Putamen (tissue), 1 donor: ENCODE results near the gene ZFHX3.

Experiments
- DNase-seq: peaks from one replicate; pipeline ENCODE4 v3.0.0-alpha.2; 2016; ENCODE audit warnings: low spot score

Gene ZFHX3

DNA sequence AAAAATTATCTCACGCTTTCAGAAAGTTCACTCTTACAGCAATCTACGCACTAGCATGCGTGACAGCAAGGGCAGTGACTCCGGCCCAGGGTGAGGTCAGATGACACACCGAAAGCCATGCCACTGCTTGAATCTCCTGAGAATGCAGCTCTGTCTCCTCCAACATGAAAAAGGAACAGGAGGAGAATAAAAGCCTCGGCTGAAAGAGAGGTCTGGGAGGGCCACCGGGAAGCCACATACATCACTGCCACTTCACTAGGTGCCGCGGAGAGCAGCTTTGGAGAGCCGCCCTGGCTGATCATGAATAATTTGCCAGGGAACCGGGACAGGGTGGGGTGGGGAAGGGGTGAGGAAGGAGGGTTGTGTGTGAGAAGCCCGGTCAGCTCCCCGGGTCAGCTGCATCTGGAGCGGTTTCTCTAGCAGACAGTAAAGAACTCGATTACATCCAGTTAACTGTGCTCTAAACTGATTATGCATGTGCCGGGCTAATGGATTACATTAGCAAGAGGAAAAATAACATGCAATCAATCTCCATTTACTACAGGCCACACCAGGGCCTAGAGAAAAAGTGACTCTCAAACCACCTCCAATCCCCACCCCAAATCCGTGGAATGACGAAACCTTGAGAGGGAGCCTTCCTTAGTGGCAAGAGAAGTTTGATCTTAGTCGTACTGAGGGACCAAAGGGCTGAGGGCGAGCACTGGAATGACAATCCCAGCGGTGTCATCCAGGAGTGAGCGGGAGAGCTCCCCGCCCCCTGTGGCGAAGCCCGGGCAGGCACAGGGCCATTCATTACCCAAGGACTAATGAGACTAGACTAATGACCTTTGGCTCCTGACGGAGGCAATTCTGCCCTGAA lies 100.3 kb downstream of the ZFHX3 start:
- DNase-seq, result no peak

DNA sequence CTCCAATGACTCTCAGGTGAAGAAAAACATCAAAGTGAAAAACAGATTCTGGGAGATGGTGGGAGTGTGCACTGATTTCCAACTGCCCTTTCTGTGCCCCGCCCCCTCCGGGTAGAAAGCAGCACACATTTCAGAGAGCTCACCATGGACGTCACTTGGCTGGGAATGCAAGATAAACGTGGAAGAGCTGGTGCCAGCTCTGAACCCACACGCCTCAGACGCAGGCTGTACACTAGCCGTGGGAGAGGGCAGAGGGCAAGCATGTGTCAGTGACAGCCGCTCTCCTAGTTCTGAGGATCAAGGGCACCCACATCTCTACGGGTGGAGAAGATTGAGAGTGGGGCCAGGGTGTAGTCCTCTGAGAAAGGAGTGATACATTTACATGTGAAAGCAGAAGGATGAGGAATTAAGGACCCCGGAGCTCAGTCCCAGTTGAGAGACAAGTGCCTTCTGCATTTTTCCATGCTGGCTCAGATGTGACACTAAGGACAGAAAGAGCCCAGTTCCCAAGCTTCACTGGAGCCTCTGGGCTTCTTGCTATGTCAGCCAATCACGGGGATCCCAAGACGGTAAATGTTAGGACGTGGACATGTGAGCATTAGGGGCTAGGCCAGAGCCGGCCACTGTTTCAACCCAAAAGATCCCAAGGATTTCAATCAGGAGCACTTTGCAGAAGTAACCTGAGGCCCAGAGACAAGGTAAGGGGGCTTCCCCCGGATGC lies 101.3 kb downstream of the ZFHX3 start:
- no peak for DNase-seq

DNA sequence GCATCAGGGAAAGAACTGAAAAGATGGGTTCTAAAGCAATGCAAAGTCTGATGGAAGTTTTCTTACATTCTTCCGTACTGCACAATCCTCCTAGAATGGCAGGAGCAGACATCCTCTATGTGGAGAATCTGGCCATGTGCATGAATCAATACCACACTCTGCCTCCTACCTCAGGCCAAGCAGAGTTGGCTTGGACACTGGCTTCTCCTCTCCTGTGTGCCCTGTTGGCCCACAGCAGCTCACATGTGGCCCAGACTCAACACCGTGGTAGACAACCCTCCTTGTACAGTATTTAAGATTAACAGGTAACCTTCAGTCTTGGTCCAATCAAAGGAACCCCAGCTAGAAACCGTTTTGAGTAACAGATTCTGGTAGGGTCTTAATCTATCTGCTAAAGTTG lies 101.9 kb downstream of the ZFHX3 start:
- DNase-seq, result no peak

DNA sequence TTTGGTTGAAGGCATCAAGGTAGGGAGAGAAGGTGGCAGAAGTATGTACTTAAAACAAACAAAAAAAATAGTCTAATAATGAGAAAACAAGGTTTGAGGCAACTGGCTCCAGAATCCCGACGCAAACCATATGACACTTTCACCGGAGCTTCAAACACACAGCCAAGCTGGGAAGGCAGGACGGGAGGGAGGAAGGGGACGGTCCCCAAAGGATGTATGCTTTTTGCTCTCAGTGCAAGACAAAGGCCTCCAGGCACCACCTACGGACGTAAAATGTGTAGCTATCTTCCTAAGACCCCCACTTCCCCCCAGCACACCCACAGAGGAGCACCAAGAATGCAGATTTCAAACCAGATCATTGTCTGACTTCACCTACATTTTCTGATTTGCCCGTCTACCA lies 102.3 kb downstream of the ZFHX3 start:
- DNase-seq, result no peak

DNA sequence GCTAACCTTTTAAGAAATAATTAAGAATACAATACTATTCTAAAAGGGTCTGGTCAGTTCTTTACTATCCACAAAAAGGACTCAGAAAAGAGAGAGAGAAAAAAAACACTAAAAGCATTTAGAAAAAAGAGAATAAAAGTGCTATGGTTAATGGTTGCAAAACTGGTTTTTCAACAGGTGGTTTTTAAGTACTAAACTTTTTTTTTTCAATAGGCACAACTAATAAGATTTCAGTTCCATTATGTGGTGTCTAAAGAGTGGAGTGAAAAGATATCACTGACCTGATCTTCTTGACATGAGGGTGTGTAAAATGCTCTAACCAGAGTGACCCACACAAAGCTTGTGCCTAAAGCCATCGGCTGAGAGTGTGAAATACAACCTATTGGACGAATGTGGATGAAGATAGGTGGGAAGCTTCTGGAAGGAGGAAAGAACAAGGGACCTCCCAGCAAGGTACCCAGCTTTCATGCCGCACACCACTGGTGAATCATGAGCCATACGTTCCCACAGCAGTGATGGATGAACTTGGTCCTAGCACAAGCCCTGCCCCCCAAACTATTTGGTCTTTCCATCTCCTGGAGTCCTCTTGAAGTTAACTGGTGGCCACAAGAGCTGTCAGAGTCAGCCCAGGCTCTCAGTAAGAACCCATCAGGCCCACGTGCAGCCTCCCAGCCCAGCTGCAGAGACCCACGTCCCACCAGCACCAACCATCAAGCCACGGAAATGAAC lies 103.0 kb downstream of the ZFHX3 start:
- DNase-seq, result no peak

DNA sequence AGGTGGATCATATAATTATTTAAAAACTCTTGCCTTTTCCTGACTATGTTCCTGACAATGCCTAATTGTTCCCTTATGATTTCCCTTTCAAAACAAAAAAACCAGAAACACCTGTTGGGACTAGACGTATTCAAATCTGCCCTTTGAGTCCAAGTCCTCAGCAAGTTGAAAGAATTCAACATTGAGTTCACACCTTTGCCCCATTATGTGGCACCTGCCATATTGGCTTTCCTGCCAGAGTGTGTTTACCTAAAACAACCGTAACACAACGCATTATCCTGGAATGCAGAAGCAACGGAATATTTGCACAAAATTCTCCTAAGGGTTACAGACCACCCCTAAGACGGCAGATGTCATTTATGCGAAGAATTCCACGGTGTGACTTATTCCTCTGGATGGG lies 105.9 kb downstream of the ZFHX3 start:
- DNase-seq, result no peak

DNA sequence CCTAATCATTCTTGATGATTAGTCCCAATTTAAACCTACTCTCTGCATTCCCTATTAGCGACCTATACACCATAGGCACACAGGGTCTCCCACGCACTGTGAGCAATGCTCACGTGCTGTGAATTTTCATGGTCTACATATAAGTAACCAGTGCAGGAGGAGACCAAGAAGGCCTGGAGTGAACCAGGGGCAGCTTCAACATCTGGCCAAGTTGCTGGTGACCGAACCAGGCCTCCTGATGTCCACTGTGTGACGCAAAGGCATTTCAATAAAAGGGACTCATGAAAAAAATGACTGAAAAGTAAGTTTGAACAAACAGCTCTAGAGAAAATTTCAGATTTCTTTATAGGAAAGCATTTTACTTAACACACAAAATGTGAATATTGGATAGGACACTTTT lies 107.0 kb downstream of the ZFHX3 start:
- no peak for DNase-seq

DNA sequence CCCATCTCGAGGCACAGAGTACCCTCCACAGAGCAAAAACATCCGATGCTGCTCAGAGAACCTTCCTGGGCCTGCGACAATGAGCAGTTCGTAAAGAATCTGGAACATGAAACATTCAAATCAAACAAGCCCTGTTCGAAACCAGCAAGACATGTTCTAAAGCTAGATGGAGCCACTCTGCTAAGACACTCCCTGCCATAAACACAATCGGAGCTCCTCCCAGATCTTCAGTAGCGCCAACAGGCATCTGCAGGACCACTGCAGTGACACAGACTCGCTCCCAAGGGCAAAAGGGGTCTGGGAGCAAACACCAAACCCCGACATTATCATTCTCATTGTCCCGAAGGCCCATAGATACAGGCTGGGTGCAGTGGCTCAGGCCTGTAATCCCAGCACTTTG lies 108.7 kb downstream of the ZFHX3 start:
- DNase-seq, result no peak

DNA sequence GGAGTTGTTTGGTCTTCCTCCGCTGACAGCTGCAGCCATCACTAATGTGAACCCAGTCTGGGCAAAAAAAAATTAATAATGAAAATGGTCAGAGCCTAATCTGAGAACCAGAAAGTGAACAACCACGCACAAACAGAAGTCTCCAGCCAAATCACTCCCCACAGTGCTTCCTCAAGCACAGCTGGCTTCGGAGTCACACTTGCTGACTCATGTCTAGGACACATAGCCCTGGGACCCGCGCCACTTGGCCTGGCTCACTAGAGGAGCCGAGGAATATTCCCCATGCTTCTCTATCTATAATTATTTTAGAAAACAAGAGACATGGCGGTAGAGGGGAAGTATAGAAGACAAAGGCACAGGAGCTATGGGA lies 109.1 kb downstream of the ZFHX3 start:
- no peak for DNase-seq

DNA sequence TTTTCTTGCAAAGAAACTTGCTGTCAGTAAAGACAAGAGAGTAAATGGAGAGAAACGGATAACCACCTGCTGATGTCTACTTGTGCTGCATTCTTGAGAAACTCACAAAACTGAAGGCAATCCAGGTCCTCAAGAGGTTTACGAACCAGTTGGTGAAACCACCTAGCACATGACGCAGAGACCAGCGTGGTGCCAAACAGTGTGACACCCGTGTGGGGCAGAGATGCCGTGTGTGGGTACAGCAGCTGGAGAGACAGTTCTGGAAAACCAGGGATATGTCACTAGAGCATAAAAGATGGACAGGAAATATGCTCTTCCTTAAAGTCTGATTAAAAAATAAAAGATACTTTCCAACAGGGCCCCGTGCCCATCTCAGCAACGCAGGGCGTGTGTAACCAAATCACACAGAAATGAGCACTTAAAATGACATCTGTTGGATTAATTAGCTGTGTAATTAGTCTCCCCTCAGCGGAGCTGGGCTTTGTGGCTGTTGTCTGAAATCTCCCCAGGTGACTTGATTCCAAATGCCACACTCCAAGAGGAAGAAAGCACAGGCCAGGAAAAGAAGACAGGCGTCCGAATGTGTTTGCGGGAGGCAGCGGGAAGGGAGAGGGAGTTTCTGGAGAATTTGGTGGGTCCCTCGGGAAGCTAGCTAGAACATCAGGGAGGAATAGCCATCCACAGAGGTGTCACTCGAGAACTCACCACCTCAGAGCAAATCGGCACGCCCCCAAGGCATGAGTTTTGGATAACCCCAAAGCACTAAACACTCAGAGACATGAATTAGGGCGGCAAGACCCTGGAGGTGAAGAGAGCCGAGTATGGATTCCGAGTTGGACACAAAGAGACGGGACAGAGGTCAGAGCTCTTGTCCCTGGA lies 109.8 kb downstream of the ZFHX3 start:
- no peak for DNase-seq

DNA sequence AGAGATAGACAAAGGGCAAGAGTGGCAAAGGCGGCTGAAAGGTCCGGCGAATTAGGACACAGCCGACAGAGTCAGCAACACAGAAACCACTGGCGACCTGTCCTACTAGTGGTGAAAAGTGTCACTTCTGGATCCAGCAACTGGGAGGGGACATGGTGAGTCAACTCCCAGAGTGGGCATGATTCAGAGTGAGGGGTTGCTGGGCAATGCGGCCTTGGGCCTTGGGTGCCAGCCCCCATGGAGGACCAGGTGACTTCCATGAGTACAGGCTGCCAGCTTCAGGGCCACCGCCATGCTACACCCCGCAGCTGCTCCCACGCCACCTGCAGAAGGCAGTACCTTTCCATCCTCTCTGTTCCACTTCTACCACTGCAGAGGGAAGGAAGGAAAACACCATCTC lies 110.6 kb downstream of the ZFHX3 start:
- no peak for DNase-seq

DNA sequence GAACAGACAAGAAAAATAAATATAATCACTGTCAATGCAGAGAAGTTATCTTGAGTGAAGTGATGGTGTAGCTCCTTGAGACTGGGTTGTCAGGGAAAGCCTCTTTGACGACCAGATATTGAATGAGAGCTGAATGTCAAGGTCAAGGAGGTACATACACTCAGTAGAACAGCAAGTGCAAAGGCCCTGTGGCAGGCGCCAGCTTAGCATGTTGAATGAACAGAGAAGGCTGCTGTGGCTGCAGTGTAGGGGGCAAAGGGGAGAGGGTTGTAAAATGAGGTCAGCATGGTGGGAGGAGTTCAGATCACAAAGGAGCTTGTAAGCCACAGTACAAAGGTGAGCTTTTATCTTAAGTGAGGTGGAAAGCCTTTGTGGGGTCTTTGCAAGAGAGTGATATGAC lies 111.5 kb downstream of the ZFHX3 start:
- no peak for DNase-seq

DNA sequence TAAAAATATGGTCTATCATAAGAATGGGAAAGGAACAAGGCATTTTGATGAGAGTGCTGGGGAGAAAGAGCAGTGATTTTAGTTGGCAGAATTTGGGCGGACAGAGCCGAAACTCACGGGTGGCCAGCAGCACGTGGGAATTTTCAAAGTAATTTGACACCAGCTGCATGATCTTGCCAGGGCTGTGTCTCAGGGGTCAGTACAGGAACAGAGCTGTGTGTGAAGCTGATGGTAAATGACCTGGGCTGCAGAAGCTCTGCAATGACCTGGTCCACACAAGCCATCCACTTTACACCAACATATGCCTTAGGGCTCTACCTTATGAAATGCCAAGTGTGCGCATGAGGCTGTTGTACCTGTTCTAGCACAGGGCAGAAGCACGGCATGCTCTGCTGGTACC lies 112.0 kb downstream of the ZFHX3 start:
- DNase-seq, result no peak

DNA sequence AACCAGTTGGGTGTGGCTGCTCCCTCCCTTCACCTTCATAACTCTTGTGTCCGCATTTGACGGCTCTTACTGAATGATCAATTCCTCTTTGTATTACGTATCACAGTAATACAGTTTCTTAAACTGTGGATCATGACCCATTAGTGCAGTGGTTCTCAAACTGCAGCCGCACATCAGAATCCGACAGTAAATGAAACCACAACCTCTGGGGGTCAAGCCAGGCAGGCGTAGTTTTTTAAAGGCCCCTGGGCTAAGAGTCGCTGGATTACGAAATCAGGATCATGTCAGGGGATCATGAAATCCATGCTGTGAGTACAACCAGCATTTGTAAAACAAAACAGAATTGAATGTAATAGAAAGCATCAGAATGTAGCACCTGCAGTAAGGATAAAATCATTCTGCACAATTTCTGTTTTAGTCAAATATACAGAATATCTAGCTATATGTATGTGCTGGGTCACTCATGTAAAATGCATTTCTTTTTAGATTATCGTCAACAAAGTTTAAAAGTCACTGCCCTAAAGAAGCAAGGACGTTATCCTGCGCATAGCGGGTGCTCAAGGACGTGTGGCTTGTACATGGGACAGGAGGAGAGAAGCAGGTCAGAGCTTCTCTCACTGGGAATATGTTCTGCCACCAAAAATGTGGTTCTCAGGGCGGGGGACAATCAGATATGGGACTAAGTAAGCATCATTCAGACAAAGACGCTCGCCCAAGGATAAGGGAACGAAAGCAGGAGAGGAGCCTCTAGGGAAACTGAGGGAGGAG lies 113.1 kb downstream of the ZFHX3 start:
- DNase-seq, result no peak

DNA sequence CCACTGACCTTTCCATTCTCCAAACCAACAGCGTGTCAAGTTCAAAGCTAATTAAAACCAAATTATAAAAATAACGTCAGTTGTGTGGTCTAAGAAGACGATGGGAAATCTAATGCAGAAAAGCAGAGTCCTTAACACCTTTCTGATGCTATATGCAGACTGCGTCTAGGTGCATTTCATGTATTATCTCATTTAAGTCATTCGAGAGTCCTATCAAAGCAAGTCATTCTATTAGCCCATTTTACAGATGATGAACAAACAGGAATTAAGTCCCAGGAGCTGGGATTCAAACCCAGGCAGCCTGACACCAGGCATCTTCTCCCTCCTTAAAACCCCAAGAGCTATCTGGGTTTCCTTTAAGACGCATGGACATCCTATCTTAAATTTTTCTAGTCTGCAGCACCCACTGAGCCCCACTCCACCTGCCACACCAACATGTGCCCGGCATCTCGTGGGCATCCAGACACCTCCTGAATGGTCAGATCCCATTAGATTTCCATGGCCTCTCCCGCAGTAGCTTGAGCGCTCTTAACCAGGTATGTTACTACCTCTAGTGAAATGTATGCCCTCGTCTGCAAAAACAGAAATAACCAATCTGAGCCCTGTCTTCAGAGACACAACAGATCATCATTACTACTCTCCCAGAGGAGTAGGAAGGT lies 115.1 kb downstream of the ZFHX3 start:
- no peak for DNase-seq

DNA sequence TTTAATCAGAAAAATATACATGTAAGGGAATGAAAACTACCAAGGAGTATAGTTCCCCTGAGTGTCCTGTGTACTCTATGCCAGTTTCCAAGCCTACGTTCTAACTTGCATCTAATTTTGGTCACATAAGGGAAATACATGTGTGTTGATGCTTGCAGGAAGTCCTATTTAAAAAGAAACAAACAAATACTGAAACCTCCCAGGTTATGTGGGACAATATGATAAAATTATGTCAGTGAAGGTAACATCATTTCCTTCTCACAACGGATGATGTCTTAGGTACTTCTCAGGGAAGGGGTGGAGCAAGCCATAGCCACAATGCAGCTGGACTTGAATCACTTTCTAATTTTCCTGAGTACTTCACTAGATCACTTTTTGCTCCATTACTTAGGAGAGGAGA lies 115.9 kb downstream of the ZFHX3 start:
- DNase-seq, result no peak

DNA sequence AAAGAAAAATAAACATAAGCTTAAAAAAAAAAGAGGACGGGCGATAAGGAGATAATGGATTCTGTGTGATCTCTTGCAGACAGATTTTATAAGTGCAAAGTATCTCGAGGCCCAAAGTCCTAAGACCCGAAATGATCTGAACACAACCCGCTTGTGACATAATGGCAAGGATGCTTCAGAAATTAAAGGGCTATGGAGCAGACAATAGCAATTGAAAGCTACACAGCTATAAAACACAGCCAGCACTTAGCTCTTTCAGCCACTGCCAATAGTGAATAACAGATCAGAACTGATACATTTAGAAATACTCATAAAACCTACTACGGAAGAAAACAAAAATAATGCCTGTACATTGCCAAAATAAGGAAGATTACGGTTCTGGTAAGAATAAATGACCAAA lies 117.5 kb downstream of the ZFHX3 start:
- no peak for DNase-seq

DNA sequence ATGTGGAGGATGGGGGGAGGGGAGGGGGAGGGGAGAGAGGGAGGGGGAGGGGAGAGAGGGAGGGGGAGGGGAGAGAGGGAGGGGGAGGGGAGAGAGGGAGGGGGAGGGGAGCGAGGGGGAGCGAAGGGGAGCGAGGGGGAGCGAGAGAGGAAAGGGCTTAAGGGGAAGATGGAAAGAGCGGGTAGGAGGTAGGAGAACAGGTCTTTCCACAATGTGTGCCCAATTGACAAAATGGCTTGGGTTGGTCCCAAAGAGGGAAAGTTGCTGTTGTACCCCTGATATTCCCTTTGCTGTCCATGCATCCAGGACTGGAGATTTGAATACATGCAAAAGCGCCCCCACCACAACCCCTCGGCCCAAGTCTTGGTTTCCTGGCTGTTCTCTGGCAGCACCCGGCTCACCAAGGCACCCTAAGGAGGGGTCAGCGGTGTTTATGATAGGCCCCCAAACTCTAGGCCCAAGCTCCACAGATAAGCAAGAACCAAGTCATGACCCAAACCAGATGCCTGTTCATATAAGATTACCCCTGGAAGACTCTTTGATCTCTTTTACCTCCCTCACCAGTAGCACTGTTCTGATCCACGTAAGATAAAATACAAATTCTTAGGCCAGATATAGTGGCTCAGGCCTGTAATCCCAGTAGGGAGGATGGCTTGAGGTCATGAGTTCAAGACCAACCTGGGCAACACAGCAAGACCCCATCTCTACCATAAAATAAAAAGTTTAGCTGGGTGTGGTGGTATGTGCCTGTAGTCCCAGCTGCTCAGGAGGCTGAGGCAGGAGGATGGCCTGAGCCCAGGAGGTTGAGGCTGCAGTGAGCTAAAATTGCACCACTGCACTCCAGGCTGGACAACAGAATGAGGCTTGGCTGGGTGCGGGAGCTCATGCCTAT lies 119.6 kb downstream of the ZFHX3 start:
- no peak for DNase-seq

DNA sequence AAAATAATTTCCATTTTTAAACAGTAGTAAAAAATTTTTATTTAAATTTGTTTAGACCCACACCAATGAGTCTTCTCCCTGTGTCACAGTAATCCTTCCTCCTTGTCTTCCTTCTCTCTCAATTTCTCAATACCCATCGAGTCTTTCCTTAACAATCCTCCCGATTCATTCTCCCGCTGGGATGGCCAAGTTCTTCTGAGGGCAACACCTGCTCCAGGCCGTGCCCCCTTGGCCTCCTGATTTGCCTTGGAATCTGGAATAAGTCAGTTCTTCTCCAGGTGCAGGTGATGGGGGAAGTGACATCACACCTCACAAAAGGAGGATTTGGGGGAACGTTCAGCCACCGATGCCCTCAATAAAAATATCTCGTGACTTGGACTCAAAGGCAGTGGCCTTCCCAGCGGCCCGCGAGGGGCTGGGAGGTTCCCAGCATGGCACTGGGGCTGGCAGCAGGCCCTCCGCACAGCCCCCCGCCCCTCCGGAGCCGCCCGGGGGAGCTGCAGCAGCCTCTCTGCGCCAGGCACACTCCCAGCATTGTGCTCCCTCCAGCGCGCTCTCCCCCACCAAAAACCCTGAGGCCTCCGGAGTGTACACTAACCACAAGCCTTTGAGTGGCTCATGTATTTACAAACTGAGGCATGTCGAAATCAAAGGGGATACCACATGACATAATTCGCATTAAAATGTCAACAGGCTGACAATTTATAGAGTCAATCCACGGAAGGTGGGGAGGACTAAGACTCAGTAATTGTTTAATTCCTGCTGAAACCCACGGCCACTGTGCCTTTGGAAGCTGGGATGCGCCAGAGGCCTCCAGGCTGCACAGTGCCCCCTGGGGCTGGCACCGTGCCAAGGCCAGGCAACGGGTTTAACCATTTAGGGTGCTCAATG lies 120.5 kb downstream of the ZFHX3 start:
- DNase-seq, result no peak
